Sigmoid colon (tissue), 4 donors: ENCODE data around the gene DNAJC12.

ENCODE experiments used
- CTCF ChIP-seq, 4 experiments: fragments of 450-650 bp in 3 of 4; fragments of 200-600 bp in 1 of 4; IDR thresholded peaks; one replicate each; pipeline ENCODE4 v1.5.1; 2016 to 2019; ENCODE audit warnings: antibody characterized with exemption in 4 of 4, mild to moderate bottlenecking in 3 of 4, moderate library complexity in 2 of 4
- EP300 ChIP-seq, 4 donors: sonication (generic); formaldehyde crosslinking; IDR thresholded peaks; one replicate each; pipeline ENCODE4 v1.6.1; 2017; ENCODE audit warnings: antibody characterized with exemption in 4 of 4

- no peak for TF ChIP-seq CTCF (IDR thresholded peaks at IDR 0.05)
- no peak for TF ChIP-seq EP300 (IDR thresholded peaks at IDR 0.05)
Observed at GRCh38 chr10:67836488-67836887, 1.5 kb downstream of the DNAJC12 start.
